NCI-H345 (cell line): Measurements from ENCODE around the gene PLEKHG1.

ENCODE experiments used
- DNase-seq: peaks from one replicate; lab custom pipeline; 2025; lab: John Stamatoyannopoulos, UW

PLEKHG1 gene

DNA sequence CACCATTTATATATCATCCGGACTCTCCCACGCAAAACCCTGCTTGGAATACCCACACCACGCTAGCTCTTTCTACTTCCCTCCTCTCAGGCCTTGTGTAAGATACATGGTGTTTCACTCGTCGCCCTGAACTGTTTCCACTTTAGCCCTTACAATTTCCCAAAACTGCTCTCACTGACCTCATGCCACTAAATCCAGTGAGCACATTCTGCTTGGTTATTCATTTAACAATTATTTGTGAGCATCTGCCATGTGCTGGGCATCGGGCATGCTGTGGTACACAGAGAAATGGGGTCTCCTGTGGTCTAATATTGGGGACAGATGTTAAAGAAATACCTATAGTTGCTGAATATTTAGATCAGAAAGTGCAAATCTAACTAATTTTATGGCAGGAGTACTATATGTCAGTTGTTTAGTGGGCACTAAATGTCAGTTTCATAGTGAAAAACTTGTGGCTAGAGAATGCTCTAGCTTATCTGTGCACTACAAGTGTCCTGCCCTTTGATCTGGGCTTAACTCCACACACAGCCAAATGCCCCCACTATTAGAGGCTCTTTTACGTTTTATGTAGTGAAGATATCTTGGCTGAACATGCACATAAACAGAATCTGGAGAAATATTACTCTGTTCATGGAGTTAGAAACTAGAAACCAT lies 41.0 kb downstream of the PLEKHG1 start:
- DNase-seq = no peak

DNA sequence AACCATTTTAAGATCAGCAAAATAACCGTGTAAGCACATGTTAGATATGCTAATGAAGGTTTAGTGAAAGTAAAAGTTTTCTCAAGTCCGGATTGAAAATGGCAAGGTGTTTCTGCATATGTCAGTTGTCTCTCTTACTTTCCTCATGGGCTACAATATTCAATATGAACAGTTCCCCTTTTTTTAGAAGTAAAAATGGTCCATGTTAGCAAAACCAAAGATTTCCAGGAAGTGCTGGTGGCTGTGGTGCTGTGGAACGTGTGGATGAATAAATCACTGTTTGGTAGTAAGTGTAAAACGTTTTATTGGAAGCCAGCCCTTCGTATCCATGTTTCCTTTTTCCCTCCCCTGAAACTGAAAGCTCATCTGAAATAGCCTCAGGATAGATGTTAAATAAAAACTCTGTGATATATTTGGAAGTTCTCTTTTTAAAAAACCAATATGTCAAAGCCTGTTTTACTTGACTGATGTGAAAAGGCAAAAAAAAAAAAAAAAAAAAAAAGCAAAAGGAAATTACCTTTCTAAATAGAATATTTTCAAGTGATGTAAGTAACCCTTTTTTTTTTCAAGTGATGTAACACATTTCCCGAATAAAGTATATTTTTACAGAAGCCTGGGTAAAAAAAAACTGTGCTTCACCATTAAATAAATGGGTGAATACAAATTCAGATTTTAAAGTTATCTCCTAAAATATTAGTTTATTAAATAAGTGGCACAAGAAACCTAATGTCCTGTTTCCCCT lies 41.9 kb downstream of the PLEKHG1 start:
- no peak for DNase-seq

DNA sequence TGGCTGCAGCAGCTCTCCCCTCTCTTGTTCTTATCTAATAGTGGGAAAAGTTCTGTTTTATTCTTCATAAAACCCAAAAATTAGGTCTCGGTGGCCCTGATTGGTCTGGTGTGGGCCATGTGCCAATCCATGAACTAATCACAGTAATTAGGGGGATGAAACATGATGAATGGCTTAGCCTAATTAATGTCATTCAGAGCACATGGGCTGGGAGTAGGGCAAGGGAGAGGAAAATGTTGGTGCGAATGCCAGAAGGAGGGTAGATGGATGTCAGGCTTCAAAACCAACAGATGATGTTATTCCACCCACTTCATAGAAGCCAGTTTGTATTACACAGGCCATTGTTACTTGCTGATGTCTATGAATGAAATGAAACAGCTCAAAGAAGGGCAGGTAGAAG lies 46.5 kb downstream of the PLEKHG1 start:
- no peak for DNase-seq

DNA sequence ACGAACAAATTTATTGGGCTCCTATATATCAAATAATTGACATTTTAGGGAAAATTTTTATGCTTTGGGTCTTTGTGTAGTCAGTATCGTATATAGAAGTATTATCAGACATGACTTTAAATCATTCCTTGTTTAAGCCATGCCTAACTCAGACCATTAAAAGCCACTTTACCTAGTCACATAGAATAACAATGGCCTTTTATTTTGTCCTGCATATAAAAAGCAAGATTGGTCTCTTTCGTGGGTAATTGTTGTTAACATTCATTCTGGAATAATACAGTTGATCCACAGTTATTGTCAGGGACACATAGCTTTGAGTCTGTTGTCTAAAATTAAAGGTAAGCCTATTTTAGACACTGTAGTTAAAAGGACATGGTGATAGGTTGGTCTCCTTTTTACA lies 47.4 kb downstream of the PLEKHG1 start:
- no peak for DNase-seq
